Gastroesophageal sphincter (tissue), 4 donors: ENCODE results near the gene ZNF12. TPM values are rescaled to one million over a fixed set of nuclear protein-coding genes. Genes with fewer than 3 reads are reported as not detected.

ENCODE experiments used
- ATAC-seq: fragments of 150-250 bp; one replicate; pipeline ENCODE4 v1.9.1; 2016; ENCODE audit warnings: mild to moderate bottlenecking, moderate library complexity
- H3K27ac ChIP-seq, 4 donors: fragments of 200-600 bp; sonication (generic) in 3 of 4; 1 replicate in 3 of 4; 2 replicates in 1 of 4; pipeline ENCODE4 v1.5.1; 2016 to 2019
- H3K27me3 ChIP-seq: fragments of 200-600 bp; sonication (generic); one replicate; pipeline ENCODE4 v1.5.1; 2019
- H3K36me3 ChIP-seq, 2 donors: fragments of 200-600 bp; sonication (generic); one replicate each; pipeline ENCODE4 v1.5.1; 2019; ENCODE audit warnings: control low read depth in 1 of 2
- H3K4me1 ChIP-seq, 3 donors: fragments of 200-600 bp; sonication (generic); 1 replicate in 2 of 3; 2 replicates in 1 of 3; pipeline ENCODE4 v1.5.1; 2016 to 2019; ENCODE audit warnings: control low read depth in 2 of 3
- H3K4me3 ChIP-seq, 2 donors: fragments of 200-600 bp; sonication (generic); one replicate each; pipeline ENCODE4 v1.5.1; 2019; ENCODE audit warnings: mild to moderate bottlenecking in 1 of 2, moderate library complexity in 1 of 2
- H3K9me3 ChIP-seq, 3 donors: fragments of 200-600 bp; sonication (generic); one replicate each; pipeline ENCODE4 v1.5.1; 2017 to 2019; ENCODE audit warnings: control low read depth in 2 of 3
- EP300 ChIP-seq: sonication (generic); formaldehyde crosslinking; IDR thresholded peaks from one replicate; pipeline ENCODE4 v1.6.1; 2017; ENCODE audit warnings: antibody characterized with exemption, mild to moderate bottlenecking
- POLR2A ChIP-seq, 2 donors: fragments of 450-650 bp; IDR thresholded peaks; one replicate each; pipeline ENCODE4 v1.6.1; 2017; ENCODE audit warnings: antibody characterized with exemption in 2 of 2, mild to moderate bottlenecking in 2 of 2, moderate library complexity in 1 of 2
- POLR2AphosphoS5 ChIP-seq: sonication (generic); formaldehyde crosslinking; IDR thresholded peaks from one replicate; pipeline ENCODE4 v1.6.1; 2017; ENCODE audit warnings: antibody characterized with exemption
- WGBS, 2 donors: methylation state at CpG; one replicate each; pipeline ENCODE4 v1.1.5; 2018; ENCODE audit warnings: low coverage in 1 of 2; 5-methylcytosine and 5-hydroxymethylcytosine counted together
- total RNA-seq, 4 donors: library from RNA; depleted of rRNA; stranded (reverse); fragments of >200 nt; gene quantifications; one replicate each; pipeline ENCODE4 v1.1.0, GENCODE V29; 2016
- TF ChIP-seq, protein P1 (sequence below), 4 experiments: fragments of 200-600 bp in 2 of 4; fragments of 450-650 bp in 2 of 4; sonication (generic) in 1 of 4; IDR thresholded peaks; one replicate each; pipeline ENCODE4 v1.5.1; 2017 to 2019; ENCODE audit warnings: antibody characterized with exemption in 4 of 4, mild to moderate bottlenecking in 2 of 4, moderate library complexity in 2 of 4

The ZNF12 gene
- total RNA-seq, 4 donors from 2014 or later: 22.4 to 33.9 (median 24.5) TPM

DNA sequence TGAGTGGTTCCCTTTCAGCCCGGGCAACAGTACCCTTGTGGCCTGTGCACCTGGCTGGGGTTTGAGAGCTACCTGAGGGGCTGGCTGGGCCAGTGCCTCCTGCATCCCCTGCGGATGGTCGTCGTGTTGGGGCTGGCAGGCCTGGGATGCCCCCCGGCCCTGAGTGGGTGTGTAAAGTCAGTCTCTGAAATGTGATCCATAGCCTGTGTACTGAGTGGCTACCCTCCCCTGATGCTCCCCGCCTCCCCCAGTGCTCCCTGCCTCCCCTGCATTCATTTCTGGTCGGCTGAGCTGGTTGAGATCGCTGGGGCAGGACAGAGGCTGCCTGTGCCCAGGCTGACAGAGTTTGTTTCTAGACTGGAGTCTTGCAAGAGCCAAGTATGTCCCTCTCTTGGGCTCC lies 60.3 kb downstream of the ZNF12 start:
- H3K4me1 ChIP-seq: no peaks in the 10 kb centered on the region
- no peaks in the 10 kb centered on the region for H3K27me3 ChIP-seq
- no peaks in the 10 kb centered on the region for H3K9me3 ChIP-seq
- peaks cover 0 to 100% of the 10 kb centered on the region in 2 donors for H3K36me3 ChIP-seq
- WGBS, 2 donors: no CpG with 5 or more reads among the region's 8 CpGs
- TF ChIP-seq POLR2A (IDR thresholded peaks at IDR 0.05) (no peak), EP300 (no peak), POLR2AphosphoS5 (no peak)
- TF ChIP-seq, protein P1, sequence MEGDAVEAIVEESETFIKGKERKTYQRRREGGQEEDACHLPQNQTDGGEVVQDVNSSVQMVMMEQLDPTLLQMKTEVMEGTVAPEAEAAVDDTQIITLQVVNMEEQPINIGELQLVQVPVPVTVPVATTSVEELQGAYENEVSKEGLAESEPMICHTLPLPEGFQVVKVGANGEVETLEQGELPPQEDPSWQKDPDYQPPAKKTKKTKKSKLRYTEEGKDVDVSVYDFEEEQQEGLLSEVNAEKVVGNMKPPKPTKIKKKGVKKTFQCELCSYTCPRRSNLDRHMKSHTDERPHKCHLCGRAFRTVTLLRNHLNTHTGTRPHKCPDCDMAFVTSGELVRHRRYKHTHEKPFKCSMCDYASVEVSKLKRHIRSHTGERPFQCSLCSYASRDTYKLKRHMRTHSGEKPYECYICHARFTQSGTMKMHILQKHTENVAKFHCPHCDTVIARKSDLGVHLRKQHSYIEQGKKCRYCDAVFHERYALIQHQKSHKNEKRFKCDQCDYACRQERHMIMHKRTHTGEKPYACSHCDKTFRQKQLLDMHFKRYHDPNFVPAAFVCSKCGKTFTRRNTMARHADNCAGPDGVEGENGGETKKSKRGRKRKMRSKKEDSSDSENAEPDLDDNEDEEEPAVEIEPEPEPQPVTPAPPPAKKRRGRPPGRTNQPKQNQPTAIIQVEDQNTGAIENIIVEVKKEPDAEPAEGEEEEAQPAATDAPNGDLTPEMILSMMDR (IDR thresholded peaks at IDR 0.05): no peak
- ATAC-seq: no peak
- no peak overlapping the region for H3K27ac ChIP-seq
- H3K4me3 ChIP-seq: no peak overlapping the region

DNA sequence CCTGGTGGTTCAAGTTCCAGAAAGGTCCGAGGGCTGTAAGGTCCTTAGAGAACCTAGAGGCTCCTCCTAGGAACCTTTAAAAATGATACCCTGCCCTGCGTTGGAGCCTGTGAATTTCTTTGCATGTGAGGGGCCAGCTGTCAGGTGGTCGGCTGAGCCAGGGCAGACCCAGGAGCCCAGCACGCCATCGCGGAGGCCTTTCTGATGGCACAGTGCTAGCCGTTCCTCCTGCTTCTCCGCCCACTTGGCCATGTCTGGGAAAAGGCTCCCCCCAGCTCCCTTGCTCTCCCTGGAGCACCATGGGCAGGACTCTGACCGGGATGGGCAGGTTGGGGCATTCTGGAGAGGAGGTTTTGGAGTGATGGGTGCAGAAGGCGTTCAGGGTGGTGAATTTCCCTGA lies 62.0 kb downstream of the ZNF12 start:
- Histone ChIP-seq H3K27me3 (no peaks in the 10 kb centered on the region), H3K4me1 (peaks cover 0 to 14% (median 0%) of the 10 kb centered on the region in 3 donors), H3K4me3 (no peak overlapping the region), H3K36me3 (peaks cover 0 to 99% of the 10 kb centered on the region in 2 donors), H3K9me3 (no peaks in the 10 kb centered on the region), H3K27ac (no peak overlapping the region)
- ATAC-seq: no peak
- TF ChIP-seq, protein P1 (IDR thresholded peaks at IDR 0.05): no peak
- TF ChIP-seq EP300 (no peak), POLR2A (IDR thresholded peaks at IDR 0.05) (no peak), POLR2AphosphoS5 (no peak)
- 96% methylated on average over 4 of the region's 10 CpGs; no CpG with 5 or more reads in 1 of the 2 donors for WGBS, 2 donors

DNA sequence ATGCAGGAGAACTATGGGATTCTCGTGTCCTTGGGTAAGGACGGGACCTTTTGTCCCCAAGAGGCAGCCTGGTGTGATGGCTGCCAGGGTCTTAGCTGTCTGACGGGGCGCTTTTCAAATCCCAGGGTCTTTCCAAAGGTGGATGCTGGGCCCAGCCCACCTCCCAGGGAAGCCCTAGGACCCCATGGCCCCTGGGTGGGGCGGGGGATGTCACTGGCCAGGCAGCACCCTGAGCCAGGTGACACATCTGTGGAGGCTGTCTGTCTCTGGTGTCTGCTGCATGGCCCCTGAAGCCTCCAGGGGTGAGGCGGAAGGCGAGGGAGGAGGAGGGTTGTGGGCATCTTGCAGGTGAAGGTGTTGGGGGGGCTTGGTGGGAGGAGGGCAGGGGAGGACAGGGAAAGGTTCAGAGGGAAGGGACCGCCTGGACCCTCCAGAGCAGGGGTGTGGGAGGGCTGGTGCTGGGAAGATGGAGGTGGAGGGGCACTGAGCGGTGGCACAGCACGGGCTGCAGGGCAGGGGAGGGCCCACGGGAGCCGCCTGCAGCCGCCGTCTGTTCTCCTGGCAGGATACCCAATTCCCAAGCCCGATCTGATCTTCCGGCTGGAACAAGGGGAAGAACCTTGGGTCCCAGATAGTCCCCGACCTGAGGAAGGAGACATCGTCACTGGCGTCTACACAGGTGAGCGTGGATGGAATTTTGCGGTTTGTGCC lies 62.7 kb downstream of the ZNF12 start:
- H3K36me3 ChIP-seq: peaks cover 0 to 98% of the 10 kb centered on the region in 2 donors
- 93% methylated on average over 5 of the region's 21 CpGs; no CpG with 5 or more reads in 1 of the 2 donors for WGBS, 2 donors
- peaks cover 0 to 20% (median under 1%) of the 10 kb centered on the region in 3 donors for H3K4me1 ChIP-seq
- H3K9me3 ChIP-seq: no peaks in the 10 kb centered on the region
- TF ChIP-seq, protein P1 (IDR thresholded peaks at IDR 0.05): no peak
- TF ChIP-seq EP300: no peak
- no peak for TF ChIP-seq POLR2AphosphoS5
- TF ChIP-seq POLR2A (IDR thresholded peaks at IDR 0.05): no peak
- no peaks in the 10 kb centered on the region for H3K27me3 ChIP-seq
- no peak for ATAC-seq
- H3K4me3 ChIP-seq: no peak overlapping the region
- H3K27ac ChIP-seq: no peak overlapping the region

DNA sequence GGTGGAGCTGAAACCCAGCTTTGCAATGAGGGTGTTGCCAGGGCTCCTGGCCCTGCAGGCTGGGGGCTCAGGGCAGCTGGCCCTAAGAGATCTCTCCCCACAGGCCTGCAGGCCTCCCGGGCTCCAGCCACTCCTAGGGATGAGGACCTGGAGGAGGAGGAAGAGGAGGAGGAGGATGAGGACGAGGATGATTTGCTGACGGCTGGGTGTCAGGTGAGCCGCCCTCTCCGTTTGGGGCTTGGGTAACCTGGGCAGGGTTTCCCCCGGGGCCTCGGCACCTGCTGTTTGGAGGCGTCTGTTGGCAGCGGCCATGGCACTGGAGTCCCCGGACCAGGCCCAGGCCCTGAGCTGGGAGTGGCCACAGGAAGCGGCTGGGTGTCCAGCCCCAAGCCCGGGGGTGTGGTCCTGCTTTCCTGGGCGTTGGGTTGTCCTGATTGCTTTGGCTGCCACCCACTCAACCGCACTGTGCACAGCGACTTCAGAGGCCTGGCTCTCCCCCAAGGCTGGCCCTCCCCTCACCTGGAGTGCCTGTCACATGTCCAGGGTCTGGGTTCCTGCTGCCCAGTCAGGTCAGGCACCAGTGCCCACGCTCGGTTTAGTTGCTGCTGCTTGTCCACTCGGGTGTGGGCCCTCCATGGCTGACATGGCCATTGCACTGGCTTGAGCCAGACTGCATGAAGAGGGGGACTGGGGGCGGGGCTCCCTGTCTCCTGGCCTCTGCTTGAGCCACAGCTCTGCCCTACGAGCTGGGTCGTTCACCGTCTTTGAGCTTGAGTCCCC lies 63.7 kb downstream of the ZNF12 start:
- H3K4me1 ChIP-seq: peaks cover 0 to 30% (median 10%) of the 10 kb centered on the region in 3 donors
- no peaks in the 10 kb centered on the region for H3K27me3 ChIP-seq
- H3K4me3 ChIP-seq: no peak overlapping the region
- H3K9me3 ChIP-seq: no peaks in the 10 kb centered on the region
- H3K36me3 ChIP-seq: peaks cover 0 to 88% of the 10 kb centered on the region in 2 donors
- WGBS, 2 donors: 64 to 90% methylated on average over 3 to 4 of the region's 22 CpGs
- H3K27ac ChIP-seq: no peak overlapping the region
- no peak for TF ChIP-seq EP300
- TF ChIP-seq, protein P1 (IDR thresholded peaks at IDR 0.05): no peak
- no peak for TF ChIP-seq POLR2AphosphoS5
- no peak for TF ChIP-seq POLR2A (IDR thresholded peaks at IDR 0.05)
- ATAC-seq: no peak
